NCI-H82 treated with DMSO at 0.1 percent for 48 hours (cell line): ENCODE measurements around the gene ANXA3.

Experiments
- DNase-seq: peaks from one replicate; lab custom pipeline; 2025; ENCODE audit not compliant: unreplicated experiment; lab: John Stamatoyannopoulos, UW

Gene ANXA3

DNA sequence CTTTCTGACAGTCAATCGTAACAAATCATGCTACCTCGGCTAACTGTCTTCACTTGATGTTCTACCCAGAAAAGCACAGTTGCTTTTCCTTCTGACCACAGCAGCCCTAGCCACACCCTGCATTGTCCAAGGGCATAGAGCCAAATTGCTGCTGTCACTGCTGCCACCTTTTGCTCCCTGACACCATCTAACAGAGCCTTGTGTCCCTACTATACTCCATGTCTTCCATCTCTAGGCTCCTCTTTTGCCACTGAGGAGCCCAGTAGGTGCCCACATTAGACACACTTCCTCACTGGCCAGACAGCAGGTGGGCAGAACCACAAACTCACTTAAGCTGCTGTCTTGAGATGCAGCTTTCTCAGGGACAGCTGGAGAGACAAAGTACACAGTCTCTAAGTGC is 91.4 kb downstream of the ANXA3 start:
- no peak for DNase-seq

DNA sequence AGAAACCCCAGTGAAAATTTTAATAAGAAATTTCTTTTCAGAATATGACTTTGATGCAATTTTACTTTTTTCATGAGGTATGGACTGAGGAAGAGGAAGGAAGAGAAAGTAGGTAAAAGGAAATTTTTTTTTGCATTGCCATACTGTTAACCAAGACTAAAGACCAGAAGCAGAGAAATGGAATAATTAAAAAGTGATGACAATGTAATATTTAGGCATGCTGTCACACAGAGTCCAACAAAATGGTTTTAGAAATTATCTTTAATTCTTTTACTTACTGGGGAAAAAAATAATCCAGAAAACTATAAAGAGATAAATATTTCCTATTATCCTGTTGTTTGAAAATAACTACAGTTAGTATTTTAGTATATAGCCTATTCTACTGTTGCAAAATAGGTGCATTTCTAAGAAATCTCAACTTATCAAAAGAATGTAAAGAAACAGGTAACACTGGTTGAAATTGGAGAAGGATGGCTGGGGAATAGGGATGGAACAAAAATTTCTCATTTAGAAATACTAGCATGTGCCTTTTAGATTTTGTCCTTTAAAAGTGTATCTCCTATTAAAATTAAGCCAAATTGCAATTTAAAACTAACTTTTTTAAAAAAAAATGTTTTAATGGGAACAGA is 92.6 kb downstream of the ANXA3 start:
- DNase-seq = no peak

DNA sequence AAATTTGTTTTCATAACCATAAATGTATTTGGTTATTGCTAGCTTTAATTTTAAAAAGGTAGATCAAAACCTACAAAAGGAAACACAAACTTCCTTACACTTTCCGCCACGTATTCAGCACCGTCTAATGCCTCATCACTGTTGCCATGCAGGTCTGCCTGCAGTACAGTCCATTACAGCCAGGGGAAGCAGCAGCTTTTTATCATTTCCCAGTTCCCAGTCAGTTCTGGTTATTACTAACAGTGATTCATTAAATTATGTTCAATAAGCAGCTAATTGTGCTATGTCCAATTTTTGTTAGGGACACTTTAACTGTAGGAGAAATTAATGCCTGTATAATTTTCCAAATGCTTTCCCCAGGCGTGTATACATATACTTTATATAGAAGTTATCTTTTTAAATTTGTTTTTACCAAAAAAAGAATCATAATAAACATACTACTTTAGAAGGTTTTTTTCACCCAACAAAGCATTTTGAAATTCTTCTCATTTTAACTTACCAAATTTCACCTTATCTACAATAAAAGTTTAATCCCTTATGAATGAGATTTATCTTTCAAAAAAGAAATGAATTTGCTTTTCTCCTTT is 93.3 kb downstream of the ANXA3 start:
- peak; percentile 7 for DNase-seq

DNA sequence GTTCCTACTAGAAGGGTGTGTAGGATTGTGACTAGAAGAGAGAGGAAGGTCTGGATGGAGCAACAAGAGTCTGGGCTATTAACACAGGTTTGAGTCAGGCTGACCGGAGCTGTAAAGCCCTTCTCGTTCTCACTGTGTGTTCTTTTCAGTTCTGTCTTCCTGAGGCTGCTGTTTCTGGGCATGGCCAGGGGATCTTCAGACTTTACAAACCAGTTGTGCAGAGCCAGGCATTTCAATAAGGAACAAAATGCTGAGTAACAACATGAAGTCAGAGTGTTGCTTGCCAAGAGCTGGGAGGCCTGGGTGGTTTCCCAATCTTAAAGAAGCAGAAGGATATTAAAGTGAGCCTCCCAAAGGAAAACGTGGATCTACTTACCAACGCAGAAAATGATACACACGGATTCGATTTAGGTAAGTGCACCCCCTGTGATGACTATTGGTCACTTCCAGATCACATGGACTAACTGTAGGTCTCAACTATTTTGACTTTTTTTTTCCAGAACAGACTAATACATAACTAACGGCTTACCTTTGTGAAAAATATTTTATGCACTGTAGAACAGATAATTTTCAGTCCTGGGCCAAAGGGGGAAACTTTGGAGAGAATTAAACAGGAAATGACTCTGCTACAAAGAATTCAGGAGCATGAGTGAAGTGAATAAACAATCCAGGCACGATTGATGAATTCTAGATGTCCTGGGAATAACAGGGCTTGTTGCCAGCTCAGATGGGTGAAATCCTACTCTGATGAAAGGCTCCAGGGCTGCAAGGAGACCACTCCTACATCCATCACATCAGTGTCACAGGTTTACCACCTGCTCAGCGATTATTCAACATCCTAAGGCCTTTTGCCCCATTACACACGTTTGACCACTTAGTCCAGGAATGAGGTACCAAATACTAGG is 94.5 kb downstream of the ANXA3 start:
- no peak for DNase-seq

DNA sequence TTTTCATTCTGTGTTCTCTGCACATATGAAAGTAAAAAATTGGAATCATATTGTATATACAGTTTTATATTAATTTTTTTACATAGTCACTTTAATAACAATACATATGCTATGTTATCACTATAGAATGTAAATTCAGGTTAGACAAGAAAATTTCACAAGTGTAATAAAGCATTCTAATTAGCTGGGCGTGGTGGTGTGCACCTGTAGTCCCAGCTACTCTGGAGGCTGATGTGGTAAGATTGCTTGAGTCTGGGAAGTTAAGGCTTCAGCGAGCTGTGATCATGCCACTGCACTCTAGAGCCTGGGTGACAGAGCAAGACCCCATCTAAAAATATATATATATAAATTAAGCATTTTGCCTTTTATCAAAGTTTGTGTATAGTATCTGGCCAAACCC is 95.7 kb downstream of the ANXA3 start:
- no peak for DNase-seq

DNA sequence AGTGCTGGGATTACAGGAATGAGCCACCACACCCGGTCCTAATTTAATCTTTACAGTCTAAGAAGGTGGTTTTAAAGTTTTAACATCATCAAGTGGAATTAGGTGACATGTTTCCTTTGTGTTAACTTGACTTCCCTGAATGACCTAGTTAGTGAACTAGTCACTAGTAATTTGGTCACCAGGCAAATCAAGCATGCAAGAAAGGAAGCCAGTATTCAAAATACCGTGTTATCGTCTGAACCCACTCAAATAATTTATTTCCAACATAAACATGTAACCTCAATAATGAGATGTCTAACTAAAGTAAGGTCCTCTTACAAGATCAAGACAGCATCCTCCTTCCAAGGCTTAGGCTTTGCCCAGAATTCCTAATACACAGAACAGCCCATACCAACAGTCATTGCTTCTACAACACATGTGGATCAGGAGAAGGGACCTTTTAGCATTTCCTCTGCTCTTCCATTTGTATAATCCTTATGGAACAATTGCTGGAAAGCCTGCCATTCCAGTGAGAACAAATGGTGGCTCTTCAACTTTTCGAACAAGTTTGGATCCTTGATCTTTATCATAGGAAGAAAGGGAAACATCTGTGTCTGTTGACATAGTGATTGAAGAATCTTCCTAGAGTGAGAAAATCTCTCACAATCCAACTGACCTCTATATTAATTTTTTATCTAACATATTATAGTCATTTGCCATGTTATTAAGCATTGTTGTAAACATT is 97.2 kb downstream of the ANXA3 start:
- no peak for DNase-seq

DNA sequence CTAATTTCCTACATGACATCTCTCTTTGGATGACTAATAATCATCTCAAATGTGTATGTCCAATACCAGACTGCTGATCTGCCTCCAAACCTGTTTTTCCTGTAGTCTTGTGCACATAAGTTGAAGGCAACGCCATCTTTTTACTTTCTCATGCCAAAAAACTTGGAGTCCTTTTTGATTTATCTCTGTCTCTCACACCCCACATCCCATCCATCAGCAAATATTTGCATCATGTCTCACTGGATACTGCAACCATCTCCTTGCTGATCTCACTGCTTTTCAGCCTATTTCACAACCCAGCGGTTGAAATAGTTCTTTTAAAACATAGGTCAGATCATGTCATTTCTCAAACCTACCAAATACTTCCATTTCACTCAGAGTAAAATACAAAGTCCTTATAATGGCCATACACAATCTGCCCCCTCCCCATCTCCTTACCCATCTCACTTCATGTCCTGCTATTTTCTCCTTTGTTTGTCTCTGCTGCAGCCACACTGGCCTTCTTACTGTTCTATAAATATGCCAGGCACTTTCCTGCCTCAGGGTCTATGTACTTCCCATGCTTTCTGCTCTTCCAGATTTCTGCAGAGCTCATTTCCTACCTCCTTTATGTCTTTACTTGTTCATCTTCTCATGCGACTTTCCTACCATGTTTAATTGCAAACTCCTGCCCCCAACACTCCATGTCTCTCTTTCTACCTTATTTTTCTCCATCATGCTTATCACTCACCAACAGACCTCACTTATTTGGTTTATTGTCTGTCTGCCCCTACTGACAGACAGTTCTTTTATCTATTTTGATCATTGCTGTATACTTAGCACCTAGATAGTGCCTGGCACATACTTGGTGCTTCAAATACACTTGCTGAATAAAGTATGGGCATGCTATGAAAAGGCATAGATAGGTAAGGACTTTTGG is 98.8 kb downstream of the ANXA3 start:
- DNase-seq = no peak

DNA sequence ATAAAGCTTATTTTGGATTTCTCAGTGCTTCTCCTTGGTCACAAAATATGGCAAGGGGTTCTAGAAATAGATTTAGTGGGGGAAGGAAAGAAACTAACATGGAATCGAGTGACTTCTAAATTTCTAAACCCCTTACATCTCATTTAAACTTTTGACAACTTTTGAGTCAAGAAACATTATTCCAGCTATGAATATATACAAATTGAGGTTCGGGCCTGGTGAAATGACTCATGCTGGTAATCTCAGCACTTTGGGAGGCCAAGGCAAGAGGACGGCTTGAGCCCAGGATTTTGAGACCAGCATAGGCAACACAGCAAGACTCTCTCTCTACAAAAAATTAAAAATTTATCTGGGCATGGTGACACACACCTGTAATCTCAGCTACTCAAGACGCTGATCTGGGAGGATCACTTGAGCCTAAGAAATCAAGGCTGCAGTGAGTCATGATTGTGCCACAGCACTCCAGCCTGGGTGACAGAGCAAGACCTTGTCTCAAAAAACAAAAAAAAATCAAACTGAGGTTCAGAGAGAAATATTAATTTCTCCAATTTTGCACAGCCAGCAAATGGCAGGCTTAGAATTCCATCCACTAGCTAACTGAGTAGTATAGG is 99.8 kb downstream of the ANXA3 start:
- DNase-seq = no peak

DNA sequence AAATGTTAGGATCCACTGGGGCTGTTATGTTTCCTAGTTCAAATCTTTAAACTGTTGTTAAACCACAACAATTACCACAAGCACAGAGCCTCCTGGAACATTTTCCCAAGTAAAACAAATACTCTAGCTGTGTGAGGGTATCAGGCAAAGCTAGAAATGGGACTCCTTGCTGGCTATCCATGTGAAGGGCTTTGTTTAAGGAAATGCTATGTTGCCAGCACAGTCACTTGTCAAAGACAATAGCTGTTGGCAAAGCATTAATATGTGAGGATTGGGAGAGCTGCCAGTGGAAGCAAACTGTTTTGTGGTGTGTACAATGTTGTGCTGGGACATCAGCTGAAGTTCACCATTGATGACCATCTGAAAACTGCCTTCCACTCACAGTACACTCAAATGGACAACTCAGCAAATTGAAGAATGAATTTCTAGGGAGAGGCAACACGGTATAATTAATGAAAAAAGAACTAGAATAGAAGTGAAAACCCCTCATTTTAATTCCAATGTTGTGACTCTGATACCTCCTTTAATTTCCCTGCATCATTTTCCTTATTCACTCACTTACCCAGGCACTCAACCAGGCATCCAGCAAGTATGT is 100.8 kb downstream of the ANXA3 start:
- no peak for DNase-seq

DNA sequence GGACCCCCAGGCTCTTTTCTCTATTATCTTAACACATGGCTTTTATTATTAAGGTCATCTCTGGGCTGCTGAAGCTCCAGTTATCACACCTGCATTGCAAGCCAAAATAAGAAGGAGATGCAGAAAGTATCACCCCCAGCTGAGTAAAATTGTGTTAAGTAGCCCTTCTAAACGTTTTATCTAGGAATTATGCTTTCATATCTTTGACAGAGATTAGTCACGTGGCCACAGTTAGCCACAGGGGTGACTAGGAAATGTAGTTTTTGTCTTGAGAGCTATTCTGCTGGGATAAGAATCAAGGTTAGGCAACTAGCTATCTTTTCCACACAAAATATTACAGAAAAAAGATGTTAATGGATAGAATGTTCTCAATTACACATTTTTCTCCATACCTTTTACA is 102.1 kb downstream of the ANXA3 start:
- no peak for DNase-seq

DNA sequence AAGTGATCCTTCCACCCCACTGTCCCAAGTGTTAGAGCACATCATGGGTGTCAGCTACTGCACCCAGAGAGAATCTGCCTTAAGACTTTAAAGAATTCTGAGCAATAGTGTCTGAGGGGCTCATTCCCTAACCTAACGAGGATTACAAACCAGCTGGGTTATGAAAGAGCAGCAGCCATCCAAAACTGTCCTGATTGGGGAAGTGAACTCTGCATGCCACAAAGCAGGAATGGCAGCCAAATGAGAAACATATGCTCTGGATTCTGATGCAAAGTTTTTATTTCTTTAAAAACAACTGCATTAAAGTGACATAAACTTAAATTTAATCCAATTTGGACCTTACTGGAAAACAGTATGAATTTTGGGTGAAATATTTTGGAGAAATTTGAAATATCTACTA is 103.2 kb downstream of the ANXA3 start:
- DNase-seq = no peak

DNA sequence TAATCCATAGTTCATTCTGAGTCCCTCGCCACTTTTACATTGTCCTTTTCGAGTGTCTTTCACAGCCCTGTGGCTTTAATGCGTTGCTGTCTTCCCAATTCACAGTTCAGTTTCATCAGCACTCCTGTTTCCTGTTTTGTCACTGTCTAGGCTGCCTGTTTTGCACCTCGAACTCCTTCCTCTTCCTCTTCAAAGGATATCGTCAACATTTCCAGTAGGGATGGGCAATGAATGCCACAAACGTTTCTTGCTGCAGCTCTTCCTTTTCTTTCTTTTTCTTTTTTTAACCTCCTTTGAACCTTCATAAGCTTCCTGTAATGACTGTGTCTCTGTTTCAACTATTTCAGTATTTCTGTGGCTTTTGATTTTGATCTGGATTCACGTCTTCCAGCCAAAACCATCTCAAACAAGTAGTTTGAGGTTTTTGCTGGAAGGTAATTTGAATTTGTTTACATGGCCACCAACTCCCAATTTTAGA is 105.4 kb downstream of the ANXA3 start:
- DNase-seq = no peak

DNA sequence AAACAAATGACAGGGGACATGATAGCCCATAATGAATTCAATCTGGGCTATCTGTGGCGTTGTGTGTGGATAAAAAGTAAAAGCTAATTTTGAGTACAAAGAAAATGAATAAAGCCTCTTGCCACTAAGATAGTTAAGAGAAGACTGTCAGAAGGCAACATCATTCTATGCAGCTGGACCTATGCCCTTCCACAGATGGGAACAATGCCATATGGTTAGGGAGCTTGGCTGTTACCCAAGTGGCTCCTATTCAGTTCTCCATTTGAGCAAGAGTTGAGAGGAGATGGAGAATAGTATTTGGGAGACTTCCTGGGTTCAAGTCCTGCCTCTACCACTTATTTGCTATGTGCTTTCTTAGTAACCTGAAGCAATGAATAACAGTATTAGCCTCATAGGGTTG is 107.7 kb downstream of the ANXA3 start:
- DNase-seq = no peak

DNA sequence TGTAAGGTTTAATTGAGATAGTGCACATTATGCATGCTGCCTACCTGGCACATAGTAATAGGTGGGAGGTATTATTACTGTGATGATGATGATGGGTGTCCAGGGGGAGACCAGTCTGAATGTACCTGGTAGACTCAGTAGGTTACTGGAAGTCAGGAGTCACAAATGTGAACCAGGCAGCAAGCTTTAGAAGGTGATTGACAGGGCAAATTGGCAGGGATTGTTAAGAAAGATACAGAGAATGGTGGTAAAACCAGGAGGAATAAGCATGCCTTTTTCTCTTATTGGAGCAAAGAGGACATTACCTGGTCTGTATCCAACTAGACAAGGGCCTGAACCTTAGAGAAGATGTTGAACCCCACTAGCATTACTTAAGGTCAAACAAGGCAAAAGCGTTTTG is 108.1 kb downstream of the ANXA3 start:
- no peak for DNase-seq
